ENCODE data around the gene CARTPT. TPM values are rescaled to one million over a fixed set of nuclear protein-coding genes. Genes with fewer than 3 reads are reported as not detected.

CARTPT gene
- total and polyA plus RNA-seq, 2 donors (not counting 3 experiments of a cell fraction or from before 2014, with no cell fraction given), result not detected

- Histone ChIP-seq H3K9me3 (replicated peaks; ENCODE audit: control insufficient read depth, insufficient read depth, low read length) (no peaks in the 10 kb centered on the region), H2AFZ (ENCODE audit: low read depth, low read length) (no peak overlapping the region), H3K27ac (ENCODE audit: insufficient read depth, low read depth, low read length) (no peak overlapping the region), H3K9me1 (replicated peaks; ENCODE audit: control insufficient read depth, extremely low read depth, insufficient read depth, low read length) (no peaks in the 10 kb centered on the region), H3K36me3 (ENCODE audit: control insufficient read depth in 2 of 2, extremely low read depth in 1 of 2, insufficient read depth in 2 of 2, low read length in 2 of 2) (no peaks in the 10 kb centered on the region), H3K79me2 (ENCODE audit: control insufficient read depth, insufficient read depth, low read length) (no peaks in the 10 kb centered on the region), H3K9ac (replicated peaks; ENCODE audit: extremely low read depth, insufficient read depth, low read length) (no peak overlapping the region), H4K20me1 (replicated peaks; ENCODE audit: control insufficient read depth, extremely low read depth, insufficient read depth, low read length) (no peaks in the 10 kb centered on the region), H3K27me3 (ENCODE audit: control insufficient read depth in 2 of 2, insufficient read depth in 2 of 2, low read length in 2 of 2) (peaks cover 29 to 33% of the 10 kb centered on the region in 2 experiments), H3K4me3 (replicated peaks in 1 of 3; ENCODE audit: insufficient read depth in 1 of 3, low read depth in 1 of 3, low read length in 3 of 3) (no peak overlapping the region), H3K4me1 (ENCODE audit: control insufficient read depth, extremely low read depth, insufficient read depth, low read length) (peaks cover 4% of the 10 kb centered on the region), H3K4me2 (ENCODE audit: insufficient read depth, low read length) (no peak overlapping the region)
- dilution Hi-C loops (cut with MboI; ENCODE audit: extremely low pct_ligation_motif_present, low sequenced_read_pairs), result no loop called here
- FAIRE-seq (no peak), DNase-seq (ENCODE audit: low read depth, low spot score) (no peak)
- TF ChIP-seq MAX (IDR thresholded peaks at IDR 0.05; ENCODE audit: insufficient read depth, insufficient read length), result no peak
- no peak for TF ChIP-seq MYC (IDR thresholded peaks at IDR 0.05; ENCODE audit: low read depth, low read length)
- no peak for TF ChIP-seq FOS (IDR thresholded peaks at IDR 0.05; ENCODE audit: borderline replicate concordance, insufficient read depth, low read length)
- no peak for TF ChIP-seq EZH2 (IDR thresholded peaks at IDR 0.05; ENCODE audit: borderline replicate concordance, low read depth, low read length, severe bottlenecking)
- TF ChIP-seq, protein P1, sequence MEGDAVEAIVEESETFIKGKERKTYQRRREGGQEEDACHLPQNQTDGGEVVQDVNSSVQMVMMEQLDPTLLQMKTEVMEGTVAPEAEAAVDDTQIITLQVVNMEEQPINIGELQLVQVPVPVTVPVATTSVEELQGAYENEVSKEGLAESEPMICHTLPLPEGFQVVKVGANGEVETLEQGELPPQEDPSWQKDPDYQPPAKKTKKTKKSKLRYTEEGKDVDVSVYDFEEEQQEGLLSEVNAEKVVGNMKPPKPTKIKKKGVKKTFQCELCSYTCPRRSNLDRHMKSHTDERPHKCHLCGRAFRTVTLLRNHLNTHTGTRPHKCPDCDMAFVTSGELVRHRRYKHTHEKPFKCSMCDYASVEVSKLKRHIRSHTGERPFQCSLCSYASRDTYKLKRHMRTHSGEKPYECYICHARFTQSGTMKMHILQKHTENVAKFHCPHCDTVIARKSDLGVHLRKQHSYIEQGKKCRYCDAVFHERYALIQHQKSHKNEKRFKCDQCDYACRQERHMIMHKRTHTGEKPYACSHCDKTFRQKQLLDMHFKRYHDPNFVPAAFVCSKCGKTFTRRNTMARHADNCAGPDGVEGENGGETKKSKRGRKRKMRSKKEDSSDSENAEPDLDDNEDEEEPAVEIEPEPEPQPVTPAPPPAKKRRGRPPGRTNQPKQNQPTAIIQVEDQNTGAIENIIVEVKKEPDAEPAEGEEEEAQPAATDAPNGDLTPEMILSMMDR (IDR thresholded peaks at IDR 0.05; ENCODE audit: extremely low read depth in 1 of 2, insufficient read depth in 1 of 2, low read depth in 1 of 2, low read length in 2 of 2), result no peak
- no peak for TF ChIP-seq POLR2A (IDR thresholded peaks at IDR 0.05; ENCODE audit: low read depth, low read length)
- TF ChIP-seq JUN (IDR thresholded peaks at IDR 0.05; ENCODE audit: borderline replicate concordance, insufficient read depth, insufficient read length, low read depth), result no peak
- TF ChIP-seq GATA2 (IDR thresholded peaks at IDR 0.05; ENCODE audit: insufficient read depth, insufficient read length, low read depth, low read length), result no peak
- TF ChIP-seq POLR2AphosphoS5 (IDR thresholded peaks at IDR 0.05; ENCODE audit: insufficient read depth, low read depth, low read length), result no peak
- ChIA-PET POLR2A (no interaction called here), CTCF (interaction anchor here (0.9 to 1.7 kb wide), 2 partner anchors 13 to 21 kb away, joined by 3 to 4 read pairs; no protein-coding TSS in a partner anchor)
- intact Hi-C loops (cut with micrococcal nuclease), result loop anchor here (2.0 kb wide), 1 partner anchor 21 kb away; no protein-coding TSS in a partner anchor
- BruUV-seq (replicated peaks), result no TSS peak
Observed at GRCh38 chr5:71679714-71680113, 39.4 kb upstream of the CARTPT start.
